HuH-7 (cell line): ENCODE measurements around the gene PRDM16.

ENCODE experiments used
- DNase-seq: peaks from one replicate; pipeline ENCODE4 v3.0.0; 2011; ENCODE audit warnings: low spot score

The PRDM16 gene

DNA sequence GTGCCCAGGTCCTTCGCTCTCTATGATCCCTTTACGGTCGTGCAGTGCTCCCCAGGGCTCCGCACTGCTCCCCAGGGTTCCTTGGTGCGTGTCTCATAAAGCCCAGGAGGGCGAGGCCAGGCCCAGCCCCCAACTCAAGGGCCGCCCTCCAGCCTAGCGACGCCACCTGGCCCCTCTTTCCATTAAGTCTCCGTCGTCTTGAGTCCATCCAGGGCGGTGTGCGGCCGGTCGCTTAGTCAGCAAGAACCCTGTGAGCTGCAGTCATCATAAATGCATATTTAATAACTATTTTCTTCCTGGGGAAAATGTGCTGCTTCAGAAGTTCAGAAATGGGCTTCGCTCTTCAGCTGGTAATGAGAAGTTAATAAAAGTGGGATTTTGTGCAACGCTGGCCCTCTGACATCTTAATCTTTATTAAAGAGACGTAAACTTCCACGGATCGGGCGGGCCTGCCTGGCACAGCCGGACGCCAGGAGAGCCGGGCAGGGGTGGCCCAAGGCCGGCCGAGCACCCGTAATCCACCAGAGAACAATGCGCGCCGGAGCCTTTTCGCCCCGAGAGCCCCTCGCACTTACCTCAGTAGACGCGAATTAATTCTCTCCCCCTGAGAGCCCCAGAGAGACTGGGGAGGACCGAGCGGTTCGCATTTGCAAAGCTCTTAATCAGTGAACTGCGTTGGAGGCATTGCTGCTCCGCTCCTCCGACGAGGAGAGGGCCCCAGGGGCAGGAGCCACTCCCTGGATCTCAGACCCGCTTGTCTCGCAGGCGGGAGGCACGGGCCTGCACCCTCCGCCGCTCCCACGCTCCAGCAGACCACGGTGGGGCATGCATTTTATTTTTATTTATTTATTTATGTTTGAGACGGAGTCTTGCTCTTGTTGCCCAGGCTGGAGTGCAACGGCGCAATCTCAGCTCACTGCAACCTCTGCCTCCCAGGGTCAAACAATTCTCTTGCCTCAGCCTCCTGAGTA lies 197.1 kb downstream of the PRDM16 start:
- no peak for DNase-seq

GRCh38 chr1:3266870-3267549 lies 198.0 kb downstream of the PRDM16 start:
- no peak for DNase-seq

GRCh38 chr1:3267550-3268270 lies 198.7 kb downstream of the PRDM16 start:
- DNase-seq: no peak

GRCh38 chr1:3268281-3268680 lies 199.3 kb downstream of the PRDM16 start:
- DNase-seq: no peak

DNA sequence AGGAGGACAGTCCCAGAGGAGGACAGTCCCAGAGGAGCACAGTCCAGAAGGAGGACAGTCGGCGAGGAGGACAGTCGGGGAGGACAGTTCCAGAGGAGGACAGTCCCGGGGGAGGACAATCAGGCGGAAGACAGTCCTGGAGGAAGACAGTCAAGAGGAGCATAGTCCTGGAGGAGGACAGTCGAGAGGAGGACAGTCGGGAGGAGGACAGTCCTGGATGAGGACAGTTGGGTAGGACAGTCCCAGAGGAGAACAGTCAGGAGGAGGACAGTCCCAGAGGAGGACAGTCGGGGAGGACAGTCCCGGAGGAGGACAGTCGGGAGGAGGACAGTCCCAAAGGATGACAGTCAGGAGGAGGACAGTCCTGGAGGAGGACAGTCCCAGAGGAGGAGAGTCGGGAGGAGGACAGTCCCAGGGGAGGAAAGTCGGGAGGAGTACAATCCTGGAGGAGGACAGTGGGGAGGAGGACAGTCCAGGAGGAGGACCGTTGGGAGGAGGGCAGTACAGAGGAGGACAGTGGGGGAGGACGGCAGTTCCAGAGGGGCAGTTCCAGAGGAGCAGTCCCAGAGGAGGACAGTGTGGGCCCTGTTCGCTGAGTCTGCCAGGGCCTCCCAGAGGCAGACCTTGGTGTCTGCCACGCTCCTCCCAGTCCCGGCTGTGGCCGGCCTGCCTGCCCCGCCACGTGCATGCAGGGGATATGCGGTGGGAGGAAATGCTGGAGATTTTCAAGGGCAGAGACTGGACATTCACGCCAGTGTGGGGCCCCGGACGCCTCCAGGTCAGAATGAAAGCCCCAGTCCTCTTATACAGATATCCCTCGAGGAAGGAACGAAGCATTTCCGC lies 201.6 kb downstream of the PRDM16 start:
- no peak for DNase-seq

DNA sequence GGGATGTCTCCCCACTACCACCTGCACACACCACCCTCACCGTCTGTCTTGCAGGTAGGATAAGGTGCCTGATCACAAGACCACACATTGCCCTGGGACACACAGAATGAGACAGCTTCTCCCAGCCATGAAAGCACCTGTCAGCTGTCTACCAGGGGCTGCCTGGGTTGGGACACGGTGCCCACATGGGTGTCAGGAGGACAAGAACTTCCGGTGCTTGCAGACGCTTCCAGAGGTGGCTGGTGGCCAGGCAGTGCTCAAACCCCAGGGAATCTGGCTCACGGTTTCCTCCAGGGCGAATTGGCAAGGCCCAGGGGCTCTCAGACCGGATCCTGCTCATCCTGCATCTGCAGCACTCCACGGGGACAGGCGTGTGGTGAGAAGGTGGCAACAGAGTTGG lies 202.9 kb downstream of the PRDM16 start:
- DNase-seq: no peak

DNA sequence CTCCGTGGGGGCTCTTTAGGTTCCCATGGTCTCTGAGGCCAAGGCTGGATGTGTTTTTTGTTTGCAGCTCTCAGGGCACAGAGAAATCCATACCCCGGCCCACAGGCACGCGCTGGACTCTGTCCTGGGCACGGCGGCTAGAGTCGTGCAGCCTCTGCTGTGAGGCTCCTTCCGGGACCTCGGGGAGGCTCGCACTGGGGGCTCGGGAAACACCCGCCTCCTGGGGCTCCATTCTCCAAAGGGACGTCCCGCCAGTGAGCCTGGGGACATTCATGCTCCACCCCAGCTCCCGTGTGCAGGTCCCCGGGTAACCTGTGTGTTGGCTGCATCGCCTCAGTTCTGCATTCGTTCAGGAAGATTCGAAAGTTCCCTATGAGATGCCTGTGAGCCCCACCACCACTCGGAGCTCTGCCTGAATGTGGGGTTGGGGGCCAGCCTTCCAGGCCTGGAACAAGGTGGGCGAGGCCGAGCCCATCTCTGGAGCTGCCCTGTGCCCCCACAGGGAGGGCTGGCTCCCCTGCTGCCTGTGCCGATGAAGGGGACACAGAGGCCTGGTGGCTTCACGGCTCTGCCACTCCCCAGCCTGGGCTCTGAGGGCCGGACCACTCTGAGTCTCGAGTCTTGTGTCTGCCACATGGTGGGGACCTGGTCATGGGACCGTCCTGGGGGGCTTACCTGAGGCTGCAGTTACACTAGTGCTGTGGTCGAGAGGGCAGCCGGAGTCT lies 203.5 kb downstream of the PRDM16 start:
- DNase-seq: no peak

DNA sequence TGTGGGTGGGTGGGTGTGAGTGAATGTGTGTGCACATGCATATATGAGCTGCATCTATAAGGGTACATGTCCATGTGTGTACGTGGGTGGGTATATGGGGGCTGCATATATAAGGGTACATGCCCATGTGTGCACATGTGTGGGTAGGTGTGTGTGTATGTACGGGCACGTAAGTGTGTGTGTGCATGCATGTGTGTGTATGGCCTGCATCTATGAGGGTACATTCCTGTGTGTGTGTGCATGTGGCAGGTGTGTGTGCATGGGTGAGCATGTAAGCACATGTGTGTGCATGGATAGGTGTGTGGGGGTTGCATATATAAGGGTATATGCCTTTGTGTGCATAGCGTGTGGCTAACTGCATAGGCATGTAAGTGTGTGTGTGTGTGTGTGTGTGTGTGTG lies 204.4 kb downstream of the PRDM16 start:
- no peak for DNase-seq

DNA sequence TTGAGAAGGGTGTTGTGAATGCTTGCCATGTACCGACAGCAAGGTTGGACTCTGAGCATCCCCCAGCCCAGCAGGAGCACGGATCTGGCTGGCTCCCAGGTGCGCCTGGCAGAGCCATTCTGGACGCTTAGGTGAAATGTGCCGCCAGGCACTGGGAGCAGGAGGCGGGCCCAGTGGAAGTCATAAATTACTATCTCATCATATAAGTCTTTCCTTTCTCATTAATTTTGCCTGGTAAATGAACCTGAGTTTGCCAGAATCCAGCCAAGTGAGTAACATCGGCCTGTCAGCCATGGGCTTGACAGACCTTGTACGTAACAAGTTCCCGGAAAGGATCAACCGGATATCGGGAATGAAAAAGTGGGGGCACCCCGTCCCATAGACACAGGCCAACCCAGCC lies 206.0 kb downstream of the PRDM16 start:
- no peak for DNase-seq

- no peak for DNase-seq
Observed at GRCh38 chr1:3275471-3276340, 206.7 kb downstream of the PRDM16 start.

- no peak for DNase-seq
Observed at GRCh38 chr1:3276341-3276800, 207.4 kb downstream of the PRDM16 start.

- DNase-seq: no peak
Observed at GRCh38 chr1:3277011-3277471, 208.0 kb downstream of the PRDM16 start.

- no peak for DNase-seq
Observed at GRCh38 chr1:3277623-3278022, 208.6 kb downstream of the PRDM16 start.

DNA sequence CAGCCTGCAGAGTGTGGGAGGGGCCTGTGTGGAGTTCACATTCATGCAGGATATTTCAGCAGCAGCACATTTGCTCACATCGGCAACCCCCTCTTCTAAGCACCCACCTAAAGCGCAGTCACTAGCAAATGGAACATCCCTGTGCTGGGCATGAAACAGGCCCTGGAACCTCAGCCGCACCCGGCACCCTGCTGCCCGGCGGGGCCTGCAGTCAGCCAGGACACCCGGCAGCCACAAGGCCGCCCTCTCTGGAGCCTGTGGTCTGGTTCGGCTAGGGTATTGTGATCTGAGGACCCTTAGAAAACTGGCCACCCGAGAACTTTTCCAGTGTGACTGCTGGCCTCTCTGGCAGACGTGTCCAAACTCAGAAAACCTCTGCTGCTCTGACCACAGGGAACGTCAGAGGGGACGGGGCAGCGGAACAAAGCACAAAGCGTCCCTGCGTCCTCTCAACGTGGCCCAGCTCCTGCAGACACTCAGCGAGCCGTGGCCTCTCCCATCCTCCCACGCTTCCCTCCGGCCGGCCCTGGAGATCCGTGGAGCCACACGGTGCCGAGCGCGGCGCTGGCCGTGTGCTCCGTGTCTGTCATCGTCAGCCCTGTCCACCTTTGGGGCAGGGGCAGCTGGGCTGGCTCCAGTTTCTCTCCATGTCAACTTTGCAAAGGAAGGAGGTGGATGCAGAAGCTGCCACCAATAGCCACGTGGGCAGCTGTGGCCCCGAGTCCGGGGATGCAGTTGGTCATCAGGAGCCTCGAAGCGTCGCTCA lies 209.6 kb downstream of the PRDM16 start:
- DNase-seq: no peak

- no peak for DNase-seq
Observed at GRCh38 chr1:3279182-3279470, 210.1 kb downstream of the PRDM16 start.

DNA sequence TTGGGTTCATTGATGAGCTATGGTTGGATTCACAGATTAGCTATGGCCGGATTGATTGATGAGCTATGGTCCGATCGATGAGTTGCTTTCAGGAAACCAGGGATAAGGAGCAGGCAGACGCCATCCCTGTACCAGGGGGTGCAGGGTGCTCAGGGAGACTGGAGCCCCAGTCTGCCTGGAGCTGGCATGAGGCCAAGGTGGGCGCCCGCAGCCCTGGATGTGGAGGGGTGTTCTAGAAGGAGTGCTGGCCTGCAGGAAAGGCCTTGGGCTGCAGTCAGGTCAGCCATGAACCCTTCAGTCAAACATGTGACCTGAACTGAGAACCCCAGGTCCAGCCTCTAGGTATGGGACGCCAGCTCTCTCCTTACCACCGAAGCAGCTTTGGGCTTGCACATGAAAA lies 212.7 kb downstream of the PRDM16 start:
- no peak for DNase-seq

- no peak for DNase-seq
Observed at GRCh38 chr1:3282186-3282585, 213.2 kb downstream of the PRDM16 start.

- no peak for DNase-seq
Observed at GRCh38 chr1:3282656-3283430, 213.8 kb downstream of the PRDM16 start.
